Subcutaneous abdominal adipose tissue (tissue), 5 donors: ENCODE results near the gene PLCG1.

ENCODE experiments used
- H3K27ac ChIP-seq: one replicate; pipeline ENCODE4 v1.7.0; 2013; ENCODE audit warnings: low read depth, mild to moderate bottlenecking, inconsistent platforms, low read length, moderate library complexity
- H3K27me3 ChIP-seq, 5 donors: one replicate each; pipeline ENCODE4 v1.7.0; 2013; ENCODE audit warnings: low read length in 5 of 5, inconsistent platforms in 1 of 5; ENCODE audit not compliant: control insufficient read depth in 5 of 5, insufficient read depth in 4 of 5
- H3K36me3 ChIP-seq, 5 donors: one replicate each; pipeline ENCODE4 v1.7.0; 2013; ENCODE audit warnings: low read length in 5 of 5; ENCODE audit not compliant: control insufficient read depth in 5 of 5, insufficient read depth in 5 of 5
- H3K4me1 ChIP-seq, 5 donors: one replicate each; pipeline ENCODE4 v1.7.0; 2013; ENCODE audit warnings: low read length in 5 of 5, mild to moderate bottlenecking in 3 of 5, moderate library complexity in 1 of 5; ENCODE audit not compliant: control insufficient read depth in 5 of 5, insufficient read depth in 5 of 5
- H3K4me3 ChIP-seq, 5 donors: one replicate each; pipeline ENCODE4 v1.7.0; 2013; ENCODE audit warnings: low read length in 5 of 5, low read depth in 1 of 5
- H3K9ac ChIP-seq, 5 donors: one replicate each; pipeline ENCODE4 v1.7.0; 2013; ENCODE audit warnings: low read length in 5 of 5, mild to moderate bottlenecking in 4 of 5, moderate library complexity in 3 of 5
- H3K9me3 ChIP-seq, 5 donors: one replicate each; pipeline ENCODE4 v1.7.0; 2013; ENCODE audit warnings: low read length in 5 of 5; ENCODE audit not compliant: control insufficient read depth in 5 of 5
- donor health status: healthy.
- donor health status: healthy.
- donor health status: healthy.
- donor health status: healthy.
- donor health status: healthy.

The PLCG1 gene

DNA sequence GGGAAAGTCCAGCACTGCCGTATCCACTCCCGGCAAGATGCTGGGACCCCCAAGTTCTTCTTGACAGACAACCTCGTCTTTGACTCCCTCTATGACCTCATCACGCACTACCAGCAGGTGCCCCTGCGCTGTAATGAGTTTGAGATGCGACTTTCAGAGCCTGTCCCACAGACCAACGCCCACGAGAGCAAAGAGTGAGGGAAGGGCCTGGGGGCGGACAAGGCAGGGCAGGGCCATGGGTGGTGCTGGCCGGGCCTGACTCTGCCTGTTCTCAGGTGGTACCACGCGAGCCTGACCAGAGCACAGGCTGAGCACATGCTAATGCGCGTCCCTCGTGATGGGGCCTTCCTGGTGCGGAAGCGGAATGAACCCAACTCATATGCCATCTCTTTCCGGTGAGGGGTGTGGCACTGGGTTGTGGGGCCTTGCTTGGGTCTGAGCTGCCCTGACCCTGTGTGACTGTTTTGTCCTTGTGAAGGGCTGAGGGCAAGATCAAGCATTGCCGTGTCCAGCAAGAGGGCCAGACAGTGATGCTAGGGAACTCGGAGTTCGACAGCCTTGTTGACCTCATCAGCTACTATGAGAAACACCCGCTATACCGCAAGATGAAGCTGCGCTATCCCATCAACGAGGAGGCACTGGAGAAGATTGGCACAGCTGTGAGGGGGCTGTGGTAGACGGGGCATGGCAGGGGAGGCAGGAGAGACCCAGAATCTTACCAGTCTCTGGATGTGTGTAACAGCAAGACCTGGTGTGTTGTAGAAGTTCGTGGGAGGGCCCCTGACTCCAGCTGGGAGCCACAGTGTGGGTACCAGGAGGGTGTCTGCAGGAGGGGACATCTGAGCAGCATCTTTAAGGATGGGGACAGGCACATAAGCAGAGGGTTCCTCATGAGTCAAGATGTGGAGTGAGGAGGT is 29.1 kb downstream of the PLCG1 start:
- Histone ChIP-seq H3K27ac (no peak overlapping the region), H3K9me3 (no peaks in the 10 kb centered on the region), H3K27me3 (no peaks in the 10 kb centered on the region), H3K9ac (no peak overlapping the region), H3K4me3 (no peak overlapping the region), H3K36me3 (peaks cover 0 to 92% (median 90%) of the 10 kb centered on the region in 5 donors), H3K4me1 (peaks cover 0 to 5% (median 1%) of the 10 kb centered on the region in 5 donors)

DNA sequence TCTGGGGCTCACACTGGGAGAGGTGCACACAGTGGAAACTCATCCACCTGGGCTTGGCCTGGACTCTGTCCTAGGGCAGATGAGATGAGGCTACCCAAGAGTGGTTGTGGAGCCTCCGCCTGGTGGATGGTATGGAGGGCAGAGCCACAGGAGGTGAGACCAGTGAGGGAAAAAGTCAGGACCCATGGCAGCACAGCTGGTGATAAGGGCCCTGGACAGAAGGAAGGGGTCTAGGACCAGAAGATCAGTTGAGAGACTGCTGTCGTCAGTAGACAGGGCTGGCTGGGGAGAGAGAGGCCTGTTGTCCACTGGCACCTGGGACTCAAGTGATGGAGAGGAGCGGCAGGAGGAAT is 29.8 kb downstream of the PLCG1 start:
- peaks cover 0 to 10% (median 5%) of the 10 kb centered on the region in 5 donors for H3K4me1 ChIP-seq
- no peaks in the 10 kb centered on the region for H3K27me3 ChIP-seq
- peaks cover 0 to 98% (median 93%) of the 10 kb centered on the region in 5 donors for H3K36me3 ChIP-seq
- no peak overlapping the region for H3K4me3 ChIP-seq
- H3K27ac ChIP-seq: no peak overlapping the region
- H3K9me3 ChIP-seq: no peaks in the 10 kb centered on the region
- no peak overlapping the region for H3K9ac ChIP-seq

DNA sequence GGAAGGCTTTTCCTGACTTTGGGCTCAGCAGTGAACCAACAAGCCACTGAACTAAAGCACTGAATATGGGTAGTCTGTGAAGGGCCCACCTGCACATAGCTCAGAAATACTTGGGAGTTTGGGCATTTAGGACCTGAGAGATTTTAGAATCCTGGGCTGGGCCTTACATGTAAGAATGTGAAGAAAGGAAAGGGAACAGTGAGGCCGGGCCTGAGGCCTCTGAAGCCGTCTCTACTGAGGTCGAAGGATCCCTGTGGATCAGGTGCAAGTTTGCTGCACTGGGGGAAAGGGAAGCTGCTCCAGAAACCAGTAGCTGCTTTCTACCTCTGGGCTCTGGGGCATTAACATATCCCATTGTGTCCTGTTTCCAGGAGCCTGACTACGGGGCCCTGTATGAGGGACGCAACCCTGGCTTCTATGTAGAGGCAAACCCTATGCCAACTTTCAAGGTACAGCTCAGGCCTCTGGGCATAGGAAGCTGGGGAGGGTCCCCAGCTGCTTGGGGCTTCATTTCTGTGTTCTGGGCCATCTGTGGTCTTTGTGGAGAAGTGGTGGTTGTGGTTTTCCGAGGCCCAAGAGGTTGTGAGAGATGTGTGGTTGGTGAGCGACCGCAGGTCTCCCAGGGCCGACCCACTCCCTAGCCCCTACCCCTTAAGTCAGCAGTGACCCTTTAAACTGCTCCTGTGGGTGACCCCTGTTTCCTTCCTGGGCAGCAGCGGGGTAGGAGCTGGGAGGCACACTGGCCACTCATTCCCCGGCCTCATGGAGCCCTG is 30.3 kb downstream of the PLCG1 start:
- H3K4me1 ChIP-seq: peaks cover 4 to 16% (median 11%) of the 10 kb centered on the region in 5 donors
- H3K27ac ChIP-seq: no peak overlapping the region
- no peaks in the 10 kb centered on the region for H3K27me3 ChIP-seq
- H3K4me3 ChIP-seq: no peak overlapping the region
- peaks cover 0 to 98% (median 93%) of the 10 kb centered on the region in 5 donors for H3K36me3 ChIP-seq
- H3K9me3 ChIP-seq: no peaks in the 10 kb centered on the region
- no peak overlapping the region for H3K9ac ChIP-seq

DNA sequence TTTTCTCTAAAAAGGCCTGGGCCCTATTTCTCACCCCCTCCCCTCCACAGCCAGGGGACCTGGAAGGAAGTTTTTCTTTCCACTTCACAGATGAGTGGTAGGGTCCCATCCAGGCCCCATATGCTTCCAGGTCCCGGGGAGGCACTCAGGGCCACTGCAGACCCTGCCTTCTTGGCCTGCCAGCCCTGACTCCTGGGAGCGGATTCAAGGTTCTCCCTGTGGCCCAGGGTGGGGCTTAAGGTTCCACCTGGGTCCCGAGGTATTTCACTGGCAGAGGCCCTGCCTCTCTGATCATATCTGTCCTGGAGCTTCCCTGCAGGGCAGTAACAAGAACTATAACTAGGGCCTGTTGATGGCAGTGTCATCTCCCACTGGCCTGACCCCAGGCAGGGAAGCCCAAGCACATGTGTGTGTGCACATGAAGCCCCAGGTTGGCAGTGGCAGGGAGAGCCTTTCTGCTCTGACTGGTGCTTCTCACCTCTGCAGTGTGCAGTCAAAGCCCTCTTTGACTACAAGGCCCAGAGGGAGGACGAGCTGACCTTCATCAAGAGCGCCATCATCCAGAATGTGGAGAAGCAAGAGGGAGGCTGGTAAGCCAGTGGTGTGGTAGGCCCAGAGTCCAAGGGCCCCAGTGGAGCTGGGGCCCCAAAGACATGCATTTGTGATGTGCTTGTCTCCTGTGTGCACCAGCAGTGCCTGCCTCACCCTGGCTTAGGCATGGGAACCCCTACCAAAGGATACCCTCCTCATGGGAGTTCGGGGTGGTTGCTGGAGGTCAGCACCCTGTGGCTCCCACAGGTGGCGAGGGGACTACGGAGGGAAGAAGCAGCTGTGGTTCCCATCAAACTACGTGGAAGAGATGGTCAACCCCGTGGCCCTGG is 31.2 kb downstream of the PLCG1 start:
- H3K36me3 ChIP-seq: peaks cover 0 to 95% (median 89%) of the 10 kb centered on the region in 5 donors
- H3K27me3 ChIP-seq: no peaks in the 10 kb centered on the region
- H3K9ac ChIP-seq: no peak overlapping the region
- H3K4me1 ChIP-seq: peaks cover 6 to 25% (median 14%) of the 10 kb centered on the region in 5 donors
- H3K4me3 ChIP-seq: no peak overlapping the region
- no peak overlapping the region for H3K27ac ChIP-seq
- no peaks in the 10 kb centered on the region for H3K9me3 ChIP-seq

DNA sequence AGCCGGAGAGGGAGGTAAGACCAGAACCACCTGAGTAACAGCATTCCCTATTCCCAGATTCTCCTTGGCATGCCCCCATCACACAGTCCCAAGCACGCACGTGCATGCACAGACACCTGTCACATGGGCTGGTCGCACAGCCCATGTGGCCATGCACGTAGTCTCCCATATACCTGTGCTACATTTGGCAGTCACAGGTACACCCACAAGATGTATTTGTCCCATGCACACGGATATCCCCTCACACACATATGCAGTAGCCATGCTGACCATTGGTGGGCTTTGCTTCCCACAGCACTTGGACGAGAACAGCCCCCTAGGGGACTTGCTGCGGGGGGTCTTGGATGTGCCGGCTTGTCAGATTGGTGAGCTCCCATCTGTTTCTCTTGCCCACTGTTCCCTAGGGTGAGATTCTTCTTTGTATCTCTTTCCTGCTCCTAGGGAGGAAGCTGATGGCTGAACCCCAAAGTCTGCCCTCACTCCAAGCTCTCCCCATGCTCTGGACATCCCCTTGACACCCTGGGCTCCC is 31.9 kb downstream of the PLCG1 start:
- Histone ChIP-seq H3K4me1 (peaks cover 6 to 25% (median 14%) of the 10 kb centered on the region in 5 donors), H3K27ac (no peak overlapping the region), H3K9ac (no peak overlapping the region), H3K4me3 (no peak overlapping the region), H3K36me3 (peaks cover 0 to 95% (median 89%) of the 10 kb centered on the region in 5 donors), H3K9me3 (no peaks in the 10 kb centered on the region), H3K27me3 (no peaks in the 10 kb centered on the region)

DNA sequence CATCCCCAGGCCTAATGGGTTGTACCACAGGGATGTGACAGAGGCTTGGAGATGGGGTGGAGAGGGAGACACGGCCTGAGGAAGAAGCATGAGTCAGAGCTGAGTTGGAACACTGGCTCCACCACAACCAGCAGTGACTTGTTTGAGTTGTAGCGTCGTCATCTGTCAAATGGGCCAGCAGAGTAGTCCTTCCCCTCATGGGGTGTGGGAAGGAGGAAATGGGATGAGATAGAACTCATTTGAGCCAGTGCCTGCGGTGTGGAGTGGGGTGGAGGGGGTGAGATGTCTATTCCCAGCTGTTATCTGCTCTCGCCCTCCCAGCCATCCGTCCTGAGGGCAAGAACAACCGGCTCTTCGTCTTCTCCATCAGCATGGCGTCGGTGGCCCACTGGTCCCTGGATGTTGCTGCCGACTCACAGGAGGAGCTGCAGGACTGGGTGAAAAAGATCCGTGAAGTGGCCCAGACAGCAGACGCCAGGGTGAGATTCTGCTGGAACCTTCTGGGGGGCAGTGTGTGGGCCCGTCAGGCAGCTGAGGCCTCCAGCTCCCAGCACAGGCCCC is 32.5 kb downstream of the PLCG1 start:
- Histone ChIP-seq H3K36me3 (peaks cover 0 to 95% (median 89%) of the 10 kb centered on the region in 5 donors), H3K27ac (no peak overlapping the region), H3K9ac (no peak overlapping the region), H3K4me3 (no peak overlapping the region), H3K4me1 (peaks cover 6 to 28% (median 14%) of the 10 kb centered on the region in 5 donors), H3K9me3 (no peaks in the 10 kb centered on the region), H3K27me3 (no peaks in the 10 kb centered on the region)

DNA sequence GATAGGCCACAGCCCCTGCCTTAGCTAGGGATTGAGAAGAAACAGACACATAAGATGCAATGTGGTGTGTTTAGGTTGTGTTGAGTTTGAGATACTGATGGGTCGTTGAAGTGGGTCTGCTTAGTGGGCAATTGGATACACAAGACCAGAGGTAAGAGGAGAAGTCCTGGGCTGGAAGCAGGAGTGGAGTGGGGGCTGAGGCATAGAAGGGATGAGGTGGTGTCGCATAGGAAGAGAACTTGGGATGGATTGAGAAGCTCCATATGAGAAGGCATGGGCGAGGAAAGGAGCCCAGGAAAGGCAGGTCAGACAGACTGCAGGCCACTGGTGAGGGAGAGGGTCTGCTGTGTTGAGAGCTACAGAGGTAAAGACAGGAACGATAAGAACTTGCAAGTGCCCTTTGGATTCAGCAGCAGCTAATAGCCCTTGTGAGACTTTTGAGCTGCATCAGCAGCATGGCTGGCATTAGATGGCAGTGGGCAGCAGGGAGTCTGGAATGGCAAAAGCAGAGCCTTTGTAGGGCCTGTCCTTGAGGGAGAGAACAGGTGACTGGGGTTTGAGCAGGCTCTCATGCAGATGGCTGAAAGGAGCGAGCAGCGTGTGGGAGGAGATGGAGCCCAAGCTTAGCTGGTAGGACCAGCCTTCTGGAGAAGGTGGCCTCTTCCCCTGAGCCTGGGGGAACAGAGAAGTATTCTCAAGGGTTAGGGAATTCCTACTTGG is 33.2 kb downstream of the PLCG1 start:
- Histone ChIP-seq H3K27me3 (no peaks in the 10 kb centered on the region), H3K4me3 (no peak overlapping the region), H3K36me3 (peaks cover 0 to 95% (median 88%) of the 10 kb centered on the region in 5 donors), H3K9ac (no peak overlapping the region), H3K4me1 (peaks cover 6 to 28% (median 14%) of the 10 kb centered on the region in 5 donors), H3K27ac (no peak overlapping the region), H3K9me3 (no peaks in the 10 kb centered on the region)

DNA sequence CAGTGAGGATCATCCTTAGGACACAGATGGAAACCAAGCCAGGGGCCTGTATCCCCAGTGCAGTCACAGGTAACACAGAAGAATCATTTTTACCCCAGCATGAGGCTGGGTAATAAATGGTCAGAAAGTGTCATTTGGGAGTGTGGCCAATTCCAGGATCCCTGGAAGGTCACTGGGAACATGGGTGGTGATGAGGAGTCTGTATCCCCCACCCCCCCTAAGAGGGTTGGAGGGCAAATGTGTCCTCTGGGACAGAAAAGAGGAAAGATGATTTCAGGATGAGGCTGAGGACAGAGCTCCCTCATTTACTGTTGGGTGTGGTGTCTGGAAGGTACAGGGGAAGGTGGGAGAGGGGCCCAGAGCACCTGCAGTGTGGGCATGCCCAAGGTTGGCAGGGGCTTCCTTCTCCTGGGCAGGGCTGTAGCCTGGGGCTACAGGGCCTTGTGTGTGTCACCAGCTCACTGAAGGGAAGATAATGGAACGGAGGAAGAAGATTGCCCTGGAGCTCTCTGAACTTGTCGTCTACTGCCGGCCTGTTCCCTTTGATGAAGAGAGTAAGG is 34.5 kb downstream of the PLCG1 start:
- peak overlapping the region in 3 of 5 donors; percentile 3 to 50 (median 26) for H3K9ac ChIP-seq
- no peaks in the 10 kb centered on the region for H3K27me3 ChIP-seq
- H3K4me1 ChIP-seq: peaks cover 6 to 28% (median 14%) of the 10 kb centered on the region in 5 donors
- peak overlapping the region; percentile 56 for H3K27ac ChIP-seq
- no peaks in the 10 kb centered on the region for H3K9me3 ChIP-seq
- H3K36me3 ChIP-seq: peaks cover 0 to 94% (median 80%) of the 10 kb centered on the region in 5 donors
- no peak overlapping the region for H3K4me3 ChIP-seq
